Measurements from ENCODE around the gene LRFN5. TPM values are rescaled to one million over a fixed set of nuclear protein-coding genes. Genes with fewer than 3 reads are reported as not detected.

LRFN5 gene
- total and polyA plus RNA-seq, 5 donors from 2014 or later, result not detected

DNA sequence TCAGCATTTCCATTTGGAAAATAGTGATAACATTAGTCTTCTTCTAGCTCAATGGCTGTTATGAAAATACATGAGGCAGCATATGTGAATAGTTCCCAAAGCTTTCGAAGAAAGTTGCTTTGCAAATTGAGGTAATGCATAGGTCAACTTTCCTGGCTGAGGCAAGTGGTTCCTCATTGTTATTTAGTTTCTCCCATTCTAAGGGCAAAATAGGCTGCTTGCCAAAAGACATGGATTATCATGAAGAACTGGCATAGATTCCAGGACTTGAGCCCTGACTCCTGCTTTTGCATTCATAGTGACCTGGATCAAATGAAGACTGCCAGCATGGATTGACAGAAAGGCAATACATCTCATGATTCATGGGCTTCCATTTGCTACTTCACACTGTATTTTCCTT lies 35.7 kb downstream of the LRFN5 start:
- Histone ChIP-seq H3K27me3 (ENCODE audit: control insufficient read depth, insufficient read depth, low read length) (no peaks in the 10 kb centered on the region), H3K4me1 (ENCODE audit: control insufficient read depth, insufficient read depth, low read length, poor library complexity, severe bottlenecking) (no peaks in the 10 kb centered on the region), H3K4me3 (ENCODE audit: low read depth, low read length) (no peak overlapping the region), H3K27ac (ENCODE audit: insufficient read depth, low read length, poor library complexity, severe bottlenecking) (no peak overlapping the region), H3K9me3 (ENCODE audit: control insufficient read depth in 2 of 2, low read length in 2 of 2) (no peaks in the 10 kb centered on the region), H3K36me3 (ENCODE audit: control insufficient read depth, insufficient read depth, low read length) (no peaks in the 10 kb centered on the region)
- H3K36me3 Mint-ChIP-seq, result no peaks in the 10 kb centered on the region
- no peak overlapping the region for H3K4me3 Mint-ChIP-seq
- no peak overlapping the region for H3K27ac Mint-ChIP-seq
- H3K9me3 Mint-ChIP-seq, result peaks cover 0 to 5% (median 2%) of the 10 kb centered on the region in 7 donors
- DNase-seq, result no peak
- H3K27me3 Mint-ChIP-seq, result no peaks in the 10 kb centered on the region
- no peak for ATAC-seq (ENCODE audit: low read depth in 2 of 2)
- no peaks in the 10 kb centered on the region for H3K4me1 Mint-ChIP-seq

DNA sequence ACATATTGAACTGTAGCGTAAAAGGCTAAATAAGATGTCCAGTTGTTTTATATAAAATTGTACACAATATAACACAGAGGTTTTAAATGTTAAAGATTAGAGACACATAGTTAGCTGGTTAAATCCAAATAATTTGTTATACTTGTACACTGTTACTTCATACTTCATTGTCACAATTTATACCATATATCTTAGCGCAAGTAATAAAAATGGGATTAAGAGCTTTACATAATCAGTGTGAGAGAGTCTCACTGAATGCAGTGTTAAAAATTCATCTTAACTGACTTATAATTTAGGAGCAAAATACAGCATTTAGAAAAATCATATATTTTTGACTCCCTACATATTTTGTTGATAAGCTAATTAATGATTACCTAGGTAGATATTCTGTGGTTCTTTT lies 36.1 kb downstream of the LRFN5 start:
- ATAC-seq (ENCODE audit: low read depth in 2 of 2), result no peak
- H3K9me3 Mint-ChIP-seq, result peaks cover 0 to 5% (median 2%) of the 10 kb centered on the region in 7 donors
- Histone ChIP-seq H3K4me3 (ENCODE audit: low read depth, low read length) (no peak overlapping the region), H3K27ac (ENCODE audit: insufficient read depth, low read length, poor library complexity, severe bottlenecking) (no peak overlapping the region), H3K9me3 (ENCODE audit: control insufficient read depth in 2 of 2, low read length in 2 of 2) (no peaks in the 10 kb centered on the region), H3K4me1 (ENCODE audit: control insufficient read depth, insufficient read depth, low read length, poor library complexity, severe bottlenecking) (no peaks in the 10 kb centered on the region), H3K27me3 (ENCODE audit: control insufficient read depth, insufficient read depth, low read length) (no peaks in the 10 kb centered on the region), H3K36me3 (ENCODE audit: control insufficient read depth, insufficient read depth, low read length) (no peaks in the 10 kb centered on the region)
- H3K27ac Mint-ChIP-seq, result no peak overlapping the region
- no peak for DNase-seq
- H3K4me3 Mint-ChIP-seq, result no peak overlapping the region
- H3K36me3 Mint-ChIP-seq, result no peaks in the 10 kb centered on the region
- H3K4me1 Mint-ChIP-seq, result no peaks in the 10 kb centered on the region
- H3K27me3 Mint-ChIP-seq, result no peaks in the 10 kb centered on the region

DNA sequence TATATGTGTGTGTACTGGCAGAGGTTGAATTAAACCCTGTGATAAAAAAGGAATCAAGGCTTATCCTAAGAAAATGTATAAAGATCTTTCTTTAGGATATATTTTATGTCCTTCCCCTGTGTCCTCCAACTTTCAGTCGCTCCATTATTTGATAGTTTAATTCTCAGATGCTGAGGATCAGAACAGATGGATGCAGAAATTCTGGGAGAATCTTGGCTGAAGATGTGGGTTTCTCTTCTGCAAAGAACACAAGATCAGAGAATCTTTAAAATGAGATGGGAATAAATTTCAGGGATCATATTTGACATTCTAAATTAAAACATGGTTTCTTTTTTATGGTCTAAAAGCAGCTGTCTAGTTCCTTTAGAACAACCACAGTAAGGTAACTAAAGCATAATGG lies 37.9 kb downstream of the LRFN5 start:
- DNase-seq, result no peak
- no peaks in the 10 kb centered on the region for H3K36me3 Mint-ChIP-seq
- Histone ChIP-seq H3K36me3 (ENCODE audit: control insufficient read depth, insufficient read depth, low read length) (no peaks in the 10 kb centered on the region), H3K4me3 (ENCODE audit: low read depth, low read length) (no peak overlapping the region), H3K27me3 (ENCODE audit: control insufficient read depth, insufficient read depth, low read length) (no peaks in the 10 kb centered on the region), H3K27ac (ENCODE audit: insufficient read depth, low read length, poor library complexity, severe bottlenecking) (no peak overlapping the region), H3K9me3 (ENCODE audit: control insufficient read depth in 2 of 2, low read length in 2 of 2) (no peaks in the 10 kb centered on the region), H3K4me1 (ENCODE audit: control insufficient read depth, insufficient read depth, low read length, poor library complexity, severe bottlenecking) (no peaks in the 10 kb centered on the region)
- no peak overlapping the region for H3K4me3 Mint-ChIP-seq
- ATAC-seq (ENCODE audit: low read depth in 2 of 2), result no peak
- H3K27me3 Mint-ChIP-seq, result no peaks in the 10 kb centered on the region
- H3K9me3 Mint-ChIP-seq, result peaks cover 0 to 5% (median 3%) of the 10 kb centered on the region in 7 donors
- H3K4me1 Mint-ChIP-seq, result no peaks in the 10 kb centered on the region
- no peak overlapping the region for H3K27ac Mint-ChIP-seq

DNA sequence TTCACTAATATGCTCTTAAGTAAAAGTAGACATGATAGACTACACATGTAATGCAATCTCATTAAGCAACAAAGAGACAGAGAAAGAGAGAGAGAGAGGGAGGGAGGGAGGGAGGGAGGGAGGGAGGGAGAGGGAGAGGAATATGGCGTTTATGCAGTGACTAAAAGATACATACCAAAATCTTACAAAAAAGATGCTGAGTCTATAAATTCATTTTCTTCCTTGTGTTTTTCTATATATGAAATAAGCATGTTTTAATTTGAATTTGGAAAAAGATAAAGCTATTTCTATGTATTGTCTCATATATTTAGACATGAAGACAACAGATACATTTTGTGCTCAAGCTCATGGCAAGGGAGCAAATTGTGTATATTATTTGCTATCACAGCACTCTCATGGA lies 44.1 kb downstream of the LRFN5 start:
- no peak for ATAC-seq (ENCODE audit: low read depth in 2 of 2)

DNA sequence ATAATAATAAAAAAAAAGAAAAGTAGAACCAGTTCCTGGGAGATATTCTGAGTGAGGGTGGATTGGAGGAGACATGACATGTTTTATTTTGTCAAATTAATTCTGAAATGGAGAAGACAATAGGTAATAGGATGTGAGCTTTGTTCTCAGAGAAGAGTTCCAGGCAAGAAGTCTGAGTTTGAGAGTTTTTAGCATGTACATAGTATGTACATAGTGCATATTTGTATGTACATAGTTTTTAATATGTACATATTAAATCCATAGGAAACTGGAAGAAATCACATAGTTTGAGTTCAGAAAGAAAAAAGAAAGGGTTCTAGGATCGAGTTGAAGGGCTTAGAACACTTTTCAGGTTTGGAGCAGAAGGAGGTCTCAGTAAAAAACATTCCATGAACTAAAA lies 47.5 kb downstream of the LRFN5 start:
- ATAC-seq (ENCODE audit: low read depth in 2 of 2) (no peak), DNase-seq (no peak)
- Histone ChIP-seq H3K27ac (ENCODE audit: insufficient read depth, low read length, poor library complexity, severe bottlenecking) (no peak overlapping the region), H3K27me3 (ENCODE audit: control insufficient read depth, insufficient read depth, low read length) (no peaks in the 10 kb centered on the region), H3K36me3 (ENCODE audit: control insufficient read depth, insufficient read depth, low read length) (no peaks in the 10 kb centered on the region), H3K4me3 (ENCODE audit: low read depth, low read length) (no peak overlapping the region), H3K4me1 (ENCODE audit: control insufficient read depth, insufficient read depth, low read length, poor library complexity, severe bottlenecking) (no peaks in the 10 kb centered on the region), H3K9me3 (ENCODE audit: control insufficient read depth in 2 of 2, low read length in 2 of 2) (no peaks in the 10 kb centered on the region)
- Mint-ChIP-seq H3K27me3 (no peaks in the 10 kb centered on the region), H3K36me3 (no peaks in the 10 kb centered on the region), H3K27ac (no peak overlapping the region), H3K4me3 (no peak overlapping the region), H3K9me3 (peaks cover 2 to 10% (median 7%) of the 10 kb centered on the region in 7 donors), H3K4me1 (no peaks in the 10 kb centered on the region)

More for the DNA sequence above, 44.1 kb downstream of the LRFN5 start:
- H3K27me3 ChIP-seq (ENCODE audit: control insufficient read depth, insufficient read depth, low read length), result no peaks in the 10 kb centered on the region
- no peaks in the 10 kb centered on the region for H3K36me3 ChIP-seq (ENCODE audit: control insufficient read depth, insufficient read depth, low read length)
- Mint-ChIP-seq H3K9me3 (peaks cover 2 to 11% (median 4%) of the 10 kb centered on the region in 7 donors), H3K36me3 (no peaks in the 10 kb centered on the region), H3K27me3 (no peaks in the 10 kb centered on the region), H3K4me1 (no peaks in the 10 kb centered on the region), H3K4me3 (no peak overlapping the region), H3K27ac (no peak overlapping the region)
- H3K9me3 ChIP-seq (ENCODE audit: control insufficient read depth in 2 of 2, low read length in 2 of 2), result no peaks in the 10 kb centered on the region
- H3K4me1 ChIP-seq (ENCODE audit: control insufficient read depth, insufficient read depth, low read length, poor library complexity, severe bottlenecking), result no peaks in the 10 kb centered on the region
- H3K27ac ChIP-seq (ENCODE audit: insufficient read depth, low read length, poor library complexity, severe bottlenecking), result no peak overlapping the region
- no peak for DNase-seq
- H3K4me3 ChIP-seq (ENCODE audit: low read depth, low read length), result no peak overlapping the region

DNA sequence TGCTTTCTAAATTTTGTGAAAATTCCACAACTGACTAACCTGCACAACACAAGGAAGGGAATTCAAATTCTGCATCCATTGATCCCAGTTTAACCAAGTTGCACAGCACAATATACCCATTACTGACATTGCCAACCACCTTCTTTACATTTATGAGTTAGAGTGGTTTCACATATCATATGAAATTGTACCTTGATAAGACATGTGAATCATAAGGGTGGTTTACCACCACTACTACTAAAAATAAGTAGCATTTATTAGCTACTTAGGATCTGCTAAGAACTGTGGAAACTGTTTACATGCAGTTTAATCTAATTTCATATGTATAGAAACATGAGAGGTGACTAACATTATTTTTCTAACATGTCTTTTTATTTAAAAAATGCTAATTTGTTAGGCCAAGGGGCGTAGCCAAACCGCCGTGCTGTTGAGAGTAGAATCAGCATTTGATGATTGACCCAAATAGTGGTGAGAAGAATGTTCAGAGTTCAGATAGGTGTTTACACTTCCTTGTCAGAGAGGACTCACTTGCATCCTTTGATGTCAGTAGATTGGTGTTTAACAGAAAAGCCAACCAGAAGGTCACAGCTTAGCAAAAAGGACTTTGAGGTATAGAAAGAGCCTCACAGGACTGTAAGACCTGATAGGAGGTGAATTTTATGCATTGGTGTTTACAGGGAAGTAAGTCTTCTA lies 56.2 kb downstream of the LRFN5 start:
- Mint-ChIP-seq H3K9me3 (peaks cover 0 to 9% (median 1%) of the 10 kb centered on the region in 7 donors), H3K27ac (no peak overlapping the region), H3K27me3 (no peaks in the 10 kb centered on the region), H3K4me1 (no peaks in the 10 kb centered on the region), H3K4me3 (no peak overlapping the region), H3K36me3 (no peaks in the 10 kb centered on the region)
- H3K9me3 ChIP-seq (ENCODE audit: control insufficient read depth in 2 of 2, low read length in 2 of 2), result no peaks in the 10 kb centered on the region
- no peak overlapping the region for H3K27ac ChIP-seq (ENCODE audit: insufficient read depth, low read length, poor library complexity, severe bottlenecking)
- ATAC-seq (ENCODE audit: low read depth in 2 of 2) (no peak), DNase-seq (no peak)
- no peak overlapping the region for H3K4me3 ChIP-seq (ENCODE audit: low read depth, low read length)
- no peaks in the 10 kb centered on the region for H3K4me1 ChIP-seq (ENCODE audit: control insufficient read depth, insufficient read depth, low read length, poor library complexity, severe bottlenecking)
- no peaks in the 10 kb centered on the region for H3K36me3 ChIP-seq (ENCODE audit: control insufficient read depth, insufficient read depth, low read length)
- no peaks in the 10 kb centered on the region for H3K27me3 ChIP-seq (ENCODE audit: control insufficient read depth, insufficient read depth, low read length)

DNA sequence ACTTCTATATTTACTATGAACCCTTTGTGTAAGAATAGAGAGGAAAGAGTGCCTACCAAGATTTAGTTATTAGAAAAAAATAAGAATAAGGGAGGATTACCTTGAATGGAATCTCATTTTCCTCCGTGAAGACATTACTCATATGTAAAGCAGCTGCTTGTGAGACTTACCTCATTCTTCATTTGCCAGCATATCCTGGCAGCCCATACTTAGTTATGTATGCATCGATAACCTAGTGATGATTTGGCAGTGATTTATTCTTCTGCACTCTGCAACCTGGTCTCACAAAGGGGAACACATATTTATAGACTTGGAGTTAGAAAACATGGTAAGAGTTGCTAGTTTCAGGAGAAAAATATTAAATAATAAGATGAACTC lies 56.8 kb downstream of the LRFN5 start:
- no peak overlapping the region for H3K4me3 ChIP-seq (ENCODE audit: low read depth, low read length)
- H3K27me3 Mint-ChIP-seq, result no peaks in the 10 kb centered on the region
- no peak overlapping the region for H3K27ac Mint-ChIP-seq
- H3K4me1 Mint-ChIP-seq, result no peaks in the 10 kb centered on the region
- ATAC-seq (ENCODE audit: low read depth in 2 of 2), result no peak
- H3K27ac ChIP-seq (ENCODE audit: insufficient read depth, low read length, poor library complexity, severe bottlenecking), result no peak overlapping the region
- no peaks in the 10 kb centered on the region for H3K36me3 ChIP-seq (ENCODE audit: control insufficient read depth, insufficient read depth, low read length)
- H3K27me3 ChIP-seq (ENCODE audit: control insufficient read depth, insufficient read depth, low read length), result no peaks in the 10 kb centered on the region
- no peak overlapping the region for H3K4me3 Mint-ChIP-seq
- H3K4me1 ChIP-seq (ENCODE audit: control insufficient read depth, insufficient read depth, low read length, poor library complexity, severe bottlenecking), result no peaks in the 10 kb centered on the region
- H3K9me3 Mint-ChIP-seq, result peaks cover 0 to 9% (median 1%) of the 10 kb centered on the region in 7 donors
- H3K9me3 ChIP-seq (ENCODE audit: control insufficient read depth in 2 of 2, low read length in 2 of 2), result no peaks in the 10 kb centered on the region
- H3K36me3 Mint-ChIP-seq, result no peaks in the 10 kb centered on the region
- no peak for DNase-seq

DNA sequence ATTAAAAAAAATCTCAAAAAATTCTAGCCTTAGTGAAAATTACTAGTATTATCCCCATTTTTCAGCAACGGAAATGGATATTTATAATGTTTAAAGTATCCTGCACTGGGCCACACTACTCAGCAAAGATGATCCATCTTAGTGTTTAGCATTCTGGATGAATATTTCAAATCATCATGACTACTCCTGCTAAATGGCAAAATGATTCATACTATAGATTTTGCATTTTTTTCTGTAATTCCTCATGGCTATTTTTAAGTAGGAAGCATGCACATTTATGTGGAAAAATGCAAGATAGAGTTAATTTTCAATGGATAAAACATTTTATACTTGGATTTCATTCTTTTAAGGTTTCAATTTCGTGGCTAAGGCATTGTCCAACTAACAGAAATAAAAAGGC lies 59.6 kb downstream of the LRFN5 start:
- no peaks in the 10 kb centered on the region for H3K4me1 Mint-ChIP-seq

More for the DNA sequence above, 59.6 kb downstream of the LRFN5 start:
- no peak for ATAC-seq (ENCODE audit: low read depth in 2 of 2)
- Histone ChIP-seq H3K36me3 (ENCODE audit: control insufficient read depth, insufficient read depth, low read length) (no peaks in the 10 kb centered on the region), H3K27ac (ENCODE audit: insufficient read depth, low read length, poor library complexity, severe bottlenecking) (no peak overlapping the region), H3K4me3 (ENCODE audit: low read depth, low read length) (no peak overlapping the region), H3K9me3 (ENCODE audit: control insufficient read depth in 2 of 2, low read length in 2 of 2) (no peaks in the 10 kb centered on the region), H3K27me3 (ENCODE audit: control insufficient read depth, insufficient read depth, low read length) (no peaks in the 10 kb centered on the region), H3K4me1 (ENCODE audit: control insufficient read depth, insufficient read depth, low read length, poor library complexity, severe bottlenecking) (no peaks in the 10 kb centered on the region)
- no peaks in the 10 kb centered on the region for H3K36me3 Mint-ChIP-seq
- H3K27me3 Mint-ChIP-seq, result no peaks in the 10 kb centered on the region
- no peak for DNase-seq
- peaks cover 0 to 2% (median 0%) of the 10 kb centered on the region in 7 donors for H3K9me3 Mint-ChIP-seq
- H3K4me3 Mint-ChIP-seq, result no peak overlapping the region
- H3K27ac Mint-ChIP-seq, result no peak overlapping the region

All from CD4-positive, CD25-positive, alpha-beta regulatory T cell (primary cell).